ENCODE results near the gene GINS3.

GINS3 gene

DNA sequence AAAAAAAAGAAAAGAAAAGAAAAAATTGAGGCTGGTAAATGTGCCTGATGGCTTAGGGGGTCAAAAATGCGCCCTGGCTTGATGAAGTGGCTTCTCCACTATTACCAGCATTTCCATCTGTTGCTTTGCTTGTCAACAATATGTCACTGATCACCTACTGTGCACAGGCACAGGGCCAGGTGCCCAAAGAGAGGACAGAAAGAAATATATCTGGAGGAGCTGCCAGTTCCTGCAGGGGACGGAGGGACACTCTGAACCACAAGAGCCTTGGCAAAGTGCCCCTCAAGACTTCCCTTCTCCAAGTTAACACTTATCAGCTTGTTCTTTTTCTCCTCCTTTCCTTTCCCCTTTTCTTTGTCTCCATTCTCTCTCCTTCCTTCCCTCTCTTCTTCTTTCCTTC, 34.7 kb downstream of the GINS3 start:
- no peak for DNase-seq

DNA sequence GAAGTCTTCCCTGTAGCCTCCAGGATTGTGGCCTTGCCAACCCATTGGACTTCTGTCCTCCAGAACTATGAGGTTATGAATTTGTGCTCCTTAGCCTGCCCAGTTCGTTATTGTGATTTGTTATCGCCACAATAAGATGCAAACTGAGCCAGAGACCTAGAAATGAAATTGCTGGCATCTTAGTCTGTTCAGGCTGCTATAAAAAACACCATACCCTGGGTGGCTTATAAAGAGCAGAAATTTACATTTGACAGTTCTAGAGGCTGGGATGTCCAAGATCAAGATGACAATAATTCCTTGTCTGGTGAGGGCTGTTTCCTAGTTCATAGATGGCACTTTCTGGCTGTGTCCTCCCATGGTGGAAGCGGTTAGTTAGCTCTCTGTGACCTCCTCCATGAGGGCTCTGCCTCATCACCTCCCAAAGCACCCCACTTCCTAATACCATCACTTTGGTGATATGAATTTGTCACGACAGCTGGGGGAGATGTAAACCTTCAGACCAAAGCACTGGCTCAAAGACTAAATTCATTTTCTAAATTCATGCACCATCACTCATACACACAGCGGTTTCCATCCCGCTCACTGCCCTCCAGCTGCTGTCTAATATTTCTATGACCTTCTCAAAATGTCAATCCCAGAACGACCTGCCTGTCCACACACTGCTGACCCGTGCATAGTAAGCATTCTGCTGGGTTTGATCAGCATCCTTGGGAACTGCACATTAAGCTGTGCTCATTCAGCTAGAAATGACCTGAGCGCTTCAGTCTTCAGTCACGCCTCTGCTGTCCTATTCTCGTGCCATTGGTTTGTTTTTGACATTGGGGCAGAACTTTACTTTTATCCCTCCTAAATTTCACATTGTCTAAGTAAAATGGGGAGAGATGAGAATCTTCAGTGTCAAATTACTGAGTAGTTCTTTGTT, 36.6 kb downstream of the GINS3 start:
- no peak for DNase-seq

DNA sequence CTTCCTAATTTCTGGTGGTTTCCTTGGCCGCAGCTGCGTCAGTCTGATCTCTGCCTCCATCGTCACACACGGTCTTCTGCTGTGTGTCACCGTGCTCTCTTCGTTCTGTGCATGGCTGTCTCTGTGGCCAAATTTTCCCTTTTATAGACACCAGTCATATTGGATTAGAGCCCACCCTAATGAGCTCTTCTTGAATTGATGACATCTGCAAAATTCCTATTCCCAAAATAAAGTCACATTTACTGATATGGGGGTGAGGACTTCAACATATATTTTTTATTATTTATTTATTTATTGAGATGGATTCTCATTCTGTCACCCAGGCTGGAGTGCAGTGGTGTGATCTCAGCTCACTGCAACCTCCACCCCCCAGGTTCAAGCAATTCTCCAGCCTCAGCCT, 38.4 kb downstream of the GINS3 start:
- DNase-seq, result no peak

DNA sequence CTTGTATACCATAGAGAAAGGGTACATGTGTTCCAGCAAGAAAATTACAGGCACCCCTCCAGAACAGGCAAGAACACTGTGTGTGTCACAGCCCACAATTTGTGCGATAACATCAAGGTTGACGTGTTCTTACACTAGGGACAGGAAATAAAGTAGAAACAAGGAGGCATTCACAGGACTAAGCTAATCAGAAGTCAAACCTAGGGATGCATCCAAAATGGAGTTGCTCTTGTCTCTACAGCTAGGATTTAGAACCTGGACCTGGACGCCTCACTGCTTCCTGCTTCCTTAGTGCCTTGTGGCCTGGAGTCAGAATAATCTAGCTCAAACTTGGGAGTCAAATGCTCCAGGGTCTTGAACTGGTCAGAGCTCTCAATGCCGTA, 41.3 kb downstream of the GINS3 start:
- no peak for DNase-seq

DNA sequence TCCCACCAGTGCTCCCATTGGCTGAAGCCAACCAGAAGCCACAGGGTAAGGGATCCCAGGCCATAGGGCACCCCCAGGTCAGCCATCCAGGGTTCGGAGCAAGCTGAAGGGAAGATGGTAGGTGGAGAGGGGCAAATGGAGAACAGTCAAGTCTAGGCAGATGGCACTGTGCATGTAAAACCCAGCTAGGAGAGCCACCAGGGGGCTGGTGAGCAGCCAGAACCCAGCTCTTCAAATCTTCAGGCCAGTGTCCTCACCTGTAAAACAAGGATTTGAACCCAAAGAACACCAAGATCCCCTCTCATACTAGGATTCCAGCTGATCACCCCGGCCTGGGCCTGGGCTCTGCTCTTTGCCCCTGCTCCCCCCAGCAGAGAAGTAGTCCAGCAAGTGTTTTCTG, 43.5 kb downstream of the GINS3 start:
- no peak for DNase-seq

DNA sequence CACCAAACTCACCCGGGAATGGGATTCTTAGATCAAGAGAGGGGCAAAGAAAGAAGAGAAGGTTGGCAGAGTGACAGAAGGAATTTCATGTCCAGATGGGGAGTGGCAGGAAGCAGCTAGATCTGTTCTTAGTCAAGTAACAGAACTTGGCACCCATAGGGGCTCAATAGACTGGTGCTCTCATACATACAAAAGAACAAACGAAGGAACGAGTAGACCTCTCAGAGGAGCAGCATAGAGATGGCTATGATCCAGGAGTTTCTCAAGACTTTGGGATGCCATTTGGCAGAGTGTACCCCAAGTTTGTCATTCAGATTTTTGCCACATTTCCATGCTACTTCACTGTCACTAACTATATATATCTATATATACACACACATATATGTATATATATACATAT, 47.9 kb downstream of the GINS3 start:
- no peak for DNase-seq

DNA sequence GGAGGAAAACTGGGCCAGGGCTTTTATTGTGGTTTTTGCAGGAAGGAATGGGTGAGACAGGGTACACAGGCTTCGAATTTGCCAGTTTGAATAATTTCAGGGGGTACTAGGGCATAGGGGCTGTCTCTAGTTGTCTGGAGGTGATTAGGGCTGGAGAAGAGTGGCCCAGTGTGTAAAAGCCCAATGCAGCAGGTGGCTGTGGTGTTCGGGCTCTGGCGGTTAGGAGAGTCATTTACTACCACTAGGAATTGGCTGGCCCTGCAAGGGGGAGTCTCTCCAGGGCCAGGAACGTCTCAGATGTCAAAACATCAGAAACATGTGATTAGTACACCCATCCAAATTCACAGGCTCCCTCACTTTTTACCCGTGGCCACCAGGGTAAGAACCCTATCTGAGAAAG, 50.3 kb downstream of the GINS3 start:
- no peak for DNase-seq

DNA sequence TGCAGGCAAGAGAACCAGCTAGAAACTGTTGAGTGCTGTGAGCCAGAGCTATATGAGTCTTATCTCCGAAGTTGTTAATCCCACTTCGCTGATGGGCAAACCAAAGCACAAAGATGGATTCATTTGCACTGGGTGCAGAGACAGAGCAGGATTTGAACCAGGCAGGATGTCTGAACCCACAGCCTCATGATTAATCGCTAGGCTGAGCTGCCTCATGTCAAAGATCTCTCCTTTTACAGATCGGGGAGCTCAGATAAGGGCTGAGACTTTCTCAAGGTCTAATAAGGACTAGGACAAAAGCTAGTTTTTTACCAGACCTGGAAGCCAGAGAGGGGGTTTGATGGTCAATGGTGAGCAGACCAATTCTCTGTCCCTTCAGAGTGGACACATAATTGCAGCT, 51.5 kb downstream of the GINS3 start:
- DNase-seq, result no peak

DNA sequence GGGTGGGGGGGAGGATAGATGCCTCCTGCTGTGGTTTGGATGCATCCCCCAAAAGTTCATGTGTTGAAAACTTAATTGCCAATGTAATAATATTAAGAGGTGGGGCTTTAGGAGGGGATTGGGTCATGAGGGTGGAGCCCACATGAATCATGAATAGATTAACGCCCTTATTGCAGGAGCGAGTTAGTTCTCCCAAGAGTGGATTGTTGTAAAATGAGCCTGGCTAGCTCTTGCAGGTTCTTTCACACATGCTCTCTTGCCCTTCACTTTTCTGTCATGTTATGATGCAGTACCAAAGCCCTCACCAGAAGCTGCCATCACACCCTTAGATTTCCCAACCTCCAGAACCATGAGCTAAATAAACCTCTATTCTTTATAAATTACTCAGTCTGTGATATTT, 52.0 kb downstream of the GINS3 start:
- no peak for DNase-seq

DNA sequence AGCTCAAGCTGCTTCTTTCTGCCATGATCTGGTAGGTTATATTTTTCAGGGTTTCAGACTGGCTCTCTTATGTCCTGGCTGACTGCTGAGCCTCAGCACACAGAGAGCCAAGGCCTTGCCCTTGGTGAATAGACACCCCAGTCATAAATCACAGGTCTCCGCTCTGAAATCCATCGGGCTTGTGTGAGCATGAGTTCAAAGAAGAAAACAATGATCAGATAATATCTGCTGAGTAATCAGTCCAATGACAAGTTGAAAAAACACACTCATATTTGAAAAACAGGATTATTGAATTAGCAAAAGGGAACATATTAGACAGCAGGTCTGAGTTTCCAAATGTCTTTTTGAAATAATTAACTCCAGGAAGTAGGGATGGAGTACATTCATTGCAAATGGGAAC, 56.6 kb downstream of the GINS3 start:
- DNase-seq, result no peak

DNA sequence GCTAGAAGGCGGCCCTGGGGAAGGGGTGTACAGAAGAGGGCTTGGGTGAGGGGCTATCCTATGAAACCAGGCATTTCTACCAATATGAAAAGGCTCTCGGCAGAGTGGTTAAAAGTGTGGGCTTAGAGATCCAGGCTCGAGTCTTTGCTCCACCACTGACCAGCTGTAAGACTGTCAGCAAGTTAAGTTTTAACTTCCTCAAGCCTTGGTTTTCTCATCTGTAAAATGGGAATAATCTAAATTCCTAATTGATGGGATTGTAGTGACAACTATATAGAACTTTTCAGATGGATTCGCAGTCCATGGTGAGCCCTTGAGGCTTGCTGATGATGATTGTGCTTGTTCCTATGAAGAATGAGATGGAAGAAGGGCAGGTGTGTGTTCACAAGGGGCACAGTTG, 57.0 kb downstream of the GINS3 start:
- no peak for DNase-seq

DNA sequence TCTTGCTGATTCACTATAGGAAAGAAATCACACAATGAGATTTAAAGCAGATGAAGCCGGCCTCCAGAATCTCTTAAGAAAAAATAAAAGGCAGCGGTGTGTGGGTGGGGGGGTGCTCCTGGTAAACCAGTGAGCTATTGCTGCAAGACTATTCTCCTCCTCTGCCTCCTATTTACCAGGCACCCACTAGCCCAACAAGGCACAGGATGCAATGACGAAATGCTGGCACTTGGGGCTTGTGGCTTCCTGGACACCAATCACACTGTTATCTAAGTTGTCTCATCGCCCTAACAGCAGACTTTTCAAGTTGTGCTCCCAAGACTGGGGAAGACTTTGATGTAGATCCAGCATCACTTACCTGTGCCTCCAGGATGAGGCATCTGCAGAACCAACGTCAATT, 57.5 kb downstream of the GINS3 start:
- DNase-seq, result no peak

DNA sequence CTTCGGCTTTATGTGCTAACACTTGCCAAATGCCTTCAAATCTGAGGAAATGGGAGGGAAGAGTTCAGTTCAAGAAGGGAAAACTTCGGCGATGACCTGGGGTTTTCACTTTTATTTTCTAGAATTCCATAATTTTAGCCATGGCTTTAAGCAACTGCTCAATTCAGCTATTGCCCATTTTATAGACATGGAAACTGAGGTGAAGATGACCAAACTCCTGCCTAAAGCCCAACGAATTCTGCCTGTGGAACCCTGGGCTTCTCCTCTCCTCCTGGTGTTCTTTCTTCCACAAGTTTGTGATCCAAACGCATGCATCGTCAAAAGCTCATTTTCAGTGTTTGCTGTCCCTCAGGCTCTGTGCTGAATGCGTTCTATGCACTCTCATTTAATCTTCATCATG, 58.3 kb downstream of the GINS3 start:
- DNase-seq, result no peak

DNA sequence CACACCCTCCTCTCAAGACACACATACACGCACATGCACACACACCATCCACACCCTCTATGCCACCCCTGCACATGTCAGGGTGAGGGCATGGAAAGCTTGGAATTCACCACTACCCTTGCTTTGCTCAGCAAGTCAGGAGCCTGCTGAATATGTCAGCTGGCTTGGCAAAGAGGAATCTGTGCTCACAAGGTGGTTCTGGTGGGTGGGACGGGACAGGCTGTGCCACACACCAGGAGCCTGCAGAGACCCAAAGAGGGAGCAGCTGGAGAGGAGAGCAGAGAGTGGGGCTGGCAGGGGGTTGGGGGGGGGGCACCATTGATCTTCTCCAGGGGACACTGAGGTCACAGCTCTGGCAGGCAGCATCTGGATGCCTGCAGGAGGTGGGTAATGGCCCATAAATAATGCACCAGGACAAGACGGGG, 59.0 kb downstream of the GINS3 start:
- no peak for DNase-seq

DNA sequence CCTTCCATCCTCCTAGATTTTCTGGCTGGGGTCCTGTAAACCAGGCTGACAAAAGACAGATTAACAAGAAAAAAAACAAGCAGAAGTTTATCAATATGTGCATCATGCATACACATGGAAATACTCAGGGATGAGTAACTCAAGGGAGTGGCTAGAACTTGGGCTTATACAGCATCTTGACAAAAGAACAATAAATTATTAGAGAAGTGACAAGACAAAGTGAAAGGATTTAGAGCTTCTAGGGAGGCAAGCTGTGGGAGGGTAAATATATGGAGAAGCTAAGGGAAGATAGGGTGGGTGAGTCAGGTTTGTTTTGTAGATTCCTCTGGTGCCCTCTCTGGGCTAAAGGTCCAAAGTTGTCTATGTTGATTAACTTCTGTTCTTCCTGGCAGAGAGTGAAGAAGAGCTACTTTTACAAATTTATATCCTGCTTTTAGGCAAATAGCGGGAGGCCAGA, 59.7 kb downstream of the GINS3 start:
- DNase-seq, result no peak

DNA sequence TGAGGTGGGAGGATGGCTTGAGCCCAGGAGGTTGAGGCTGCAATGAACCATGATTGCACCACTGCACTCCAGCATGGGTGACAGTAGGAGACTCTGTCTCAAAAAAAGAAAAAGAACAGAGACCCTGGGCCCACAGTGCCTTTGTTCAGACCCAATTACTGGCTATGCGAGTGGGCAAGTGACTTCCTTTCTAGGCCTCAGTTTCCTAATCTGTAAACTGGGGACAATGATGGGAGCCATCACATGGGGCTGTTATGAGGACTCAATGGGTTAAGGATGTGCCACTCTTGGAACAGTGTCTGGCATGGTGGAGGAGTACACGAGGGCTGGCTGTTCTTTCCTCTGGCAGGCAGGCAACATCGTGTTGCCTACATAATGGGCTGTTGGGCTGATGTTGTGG, 60.4 kb downstream of the GINS3 start:
- DNase-seq, result no peak

DNA sequence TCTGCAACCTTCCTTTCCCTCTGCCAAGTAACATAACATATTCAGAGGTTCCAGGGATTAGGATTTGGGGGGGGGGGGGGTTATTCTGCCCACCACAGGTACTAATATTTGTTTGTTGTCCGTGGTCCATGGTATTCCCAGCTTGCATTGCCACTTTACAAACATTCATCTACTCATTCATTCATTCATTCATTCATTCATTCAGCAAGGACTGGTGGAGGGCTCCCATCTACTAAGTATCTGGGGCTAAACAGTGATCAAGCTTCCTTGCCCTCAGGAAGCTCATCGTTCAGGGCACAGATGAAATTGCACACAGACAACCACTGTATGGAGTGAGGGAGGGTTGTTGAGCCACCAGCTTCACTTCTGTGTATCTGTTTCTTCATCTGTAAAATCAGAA, 61.9 kb downstream of the GINS3 start:
- no peak for DNase-seq

DNA sequence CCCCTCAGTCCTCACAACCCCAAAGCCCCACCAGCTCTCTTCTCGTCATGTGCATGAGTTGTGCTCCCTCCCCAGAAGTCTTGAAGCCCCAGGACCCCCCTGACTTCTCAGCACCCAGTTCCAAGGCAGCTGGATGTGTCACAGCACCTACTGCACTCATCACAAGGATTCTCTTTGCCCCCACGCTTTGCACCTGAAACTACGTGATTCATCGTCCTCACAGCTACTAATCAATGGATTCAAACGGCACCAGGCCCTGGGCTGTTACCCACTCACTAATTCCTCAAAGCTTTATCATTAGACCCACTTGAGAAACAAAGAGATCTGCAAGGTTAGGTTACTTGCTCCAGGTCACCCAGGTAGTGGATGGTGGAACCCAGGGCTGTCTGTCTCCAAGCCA, 62.6 kb downstream of the GINS3 start:
- DNase-seq, result no peak
